Measurements from ENCODE around the gene SGK2. TPM values are rescaled to one million over a fixed set of nuclear protein-coding genes. Genes with fewer than 3 reads are reported as not detected.

The SGK2 gene
- total RNA-seq, 4 donors from 2014 or later = 0.16 to 2.2 TPM; not detected in 2

DNA sequence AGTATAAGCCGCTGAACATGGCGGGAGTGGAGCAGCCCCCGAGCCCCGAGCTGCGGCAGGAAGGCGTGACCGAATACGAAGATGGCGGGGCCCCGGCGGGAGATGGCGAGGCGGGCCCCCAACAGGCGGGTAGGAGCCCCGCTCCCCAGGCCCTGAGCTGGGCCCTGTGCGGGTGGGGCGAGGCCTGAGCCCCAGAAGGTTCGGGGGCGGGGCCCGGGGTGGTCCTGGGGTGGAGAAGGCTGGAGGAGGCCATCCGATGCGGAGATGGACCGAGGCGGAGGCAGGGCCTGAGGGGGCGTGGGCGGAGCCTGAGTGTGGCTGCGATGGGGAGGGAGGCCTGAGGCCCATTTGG is 44.2 kb upstream of the SGK2 start:
- Histone ChIP-seq H3K36me3 (peaks cover 0 to 14% of the 10 kb centered on the region in 2 donors), H3K4me1 (peaks cover 0 to 21% (median 6%) of the 10 kb centered on the region in 3 donors), H3K4me3 (peak overlapping the region; percentile 33 to 63), H3K27ac (peak overlapping the region; percentile 6 to 83 (median 75)), H3K27me3 (no peaks in the 10 kb centered on the region), H3K9me3 (peaks cover 0 to 4% (median 0%) of the 10 kb centered on the region in 3 donors)
- peak; percentile 0 for ATAC-seq
- TF ChIP-seq POLR2AphosphoS5 (IDR thresholded peaks at IDR 0.05) (no peak), EP300 (IDR thresholded peaks at IDR 0.05) (no peak), POLR2A (IDR thresholded peaks at IDR 0.05) (no peak)
- TF ChIP-seq, protein P1, sequence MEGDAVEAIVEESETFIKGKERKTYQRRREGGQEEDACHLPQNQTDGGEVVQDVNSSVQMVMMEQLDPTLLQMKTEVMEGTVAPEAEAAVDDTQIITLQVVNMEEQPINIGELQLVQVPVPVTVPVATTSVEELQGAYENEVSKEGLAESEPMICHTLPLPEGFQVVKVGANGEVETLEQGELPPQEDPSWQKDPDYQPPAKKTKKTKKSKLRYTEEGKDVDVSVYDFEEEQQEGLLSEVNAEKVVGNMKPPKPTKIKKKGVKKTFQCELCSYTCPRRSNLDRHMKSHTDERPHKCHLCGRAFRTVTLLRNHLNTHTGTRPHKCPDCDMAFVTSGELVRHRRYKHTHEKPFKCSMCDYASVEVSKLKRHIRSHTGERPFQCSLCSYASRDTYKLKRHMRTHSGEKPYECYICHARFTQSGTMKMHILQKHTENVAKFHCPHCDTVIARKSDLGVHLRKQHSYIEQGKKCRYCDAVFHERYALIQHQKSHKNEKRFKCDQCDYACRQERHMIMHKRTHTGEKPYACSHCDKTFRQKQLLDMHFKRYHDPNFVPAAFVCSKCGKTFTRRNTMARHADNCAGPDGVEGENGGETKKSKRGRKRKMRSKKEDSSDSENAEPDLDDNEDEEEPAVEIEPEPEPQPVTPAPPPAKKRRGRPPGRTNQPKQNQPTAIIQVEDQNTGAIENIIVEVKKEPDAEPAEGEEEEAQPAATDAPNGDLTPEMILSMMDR (IDR thresholded peaks at IDR 0.05) = no peak
- WGBS, 2 donors (ENCODE audit: low coverage in 1 of 2) = no CpG with 5 or more reads among the region's 27 CpGs

DNA sequence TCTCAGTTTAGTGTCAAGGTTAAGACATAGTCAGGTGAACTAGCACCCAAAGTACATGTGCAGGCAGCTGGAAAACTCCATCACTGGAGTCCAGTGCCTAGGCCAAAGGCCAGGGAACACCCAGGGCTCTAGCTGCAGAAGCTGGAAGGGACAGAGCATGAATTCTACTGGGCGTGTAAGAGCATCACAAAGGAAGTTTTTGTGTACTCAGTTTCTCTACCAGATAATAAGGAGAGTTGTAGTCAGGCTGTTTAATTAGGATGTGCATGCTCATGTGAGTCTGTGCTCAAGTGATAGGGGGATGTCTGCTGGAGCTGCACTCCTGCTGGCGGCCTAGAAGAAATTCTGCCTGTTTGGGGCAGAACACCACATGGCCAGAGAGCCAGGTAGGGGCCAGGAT is 43.2 kb upstream of the SGK2 start:
- TF ChIP-seq, protein P1 (IDR thresholded peaks at IDR 0.05) = no peak
- TF ChIP-seq POLR2AphosphoS5 (IDR thresholded peaks at IDR 0.05) (no peak), POLR2A (IDR thresholded peaks at IDR 0.05) (no peak), EP300 (IDR thresholded peaks at IDR 0.05) (no peak)
- Histone ChIP-seq H3K27ac (peak overlapping the region in 1 of 4 donors; percentile 72), H3K27me3 (no peaks in the 10 kb centered on the region), H3K9me3 (peaks cover 0 to 10% (median 0%) of the 10 kb centered on the region in 3 donors), H3K36me3 (peaks cover 0 to 14% of the 10 kb centered on the region in 2 donors), H3K4me3 (no peak overlapping the region), H3K4me1 (peaks cover 0 to 21% (median 6%) of the 10 kb centered on the region in 3 donors)
- WGBS, 2 donors (ENCODE audit: low coverage in 1 of 2) = 40 to 80% methylated on average over 1 of the region's 2 CpGs
- no peak for ATAC-seq

DNA sequence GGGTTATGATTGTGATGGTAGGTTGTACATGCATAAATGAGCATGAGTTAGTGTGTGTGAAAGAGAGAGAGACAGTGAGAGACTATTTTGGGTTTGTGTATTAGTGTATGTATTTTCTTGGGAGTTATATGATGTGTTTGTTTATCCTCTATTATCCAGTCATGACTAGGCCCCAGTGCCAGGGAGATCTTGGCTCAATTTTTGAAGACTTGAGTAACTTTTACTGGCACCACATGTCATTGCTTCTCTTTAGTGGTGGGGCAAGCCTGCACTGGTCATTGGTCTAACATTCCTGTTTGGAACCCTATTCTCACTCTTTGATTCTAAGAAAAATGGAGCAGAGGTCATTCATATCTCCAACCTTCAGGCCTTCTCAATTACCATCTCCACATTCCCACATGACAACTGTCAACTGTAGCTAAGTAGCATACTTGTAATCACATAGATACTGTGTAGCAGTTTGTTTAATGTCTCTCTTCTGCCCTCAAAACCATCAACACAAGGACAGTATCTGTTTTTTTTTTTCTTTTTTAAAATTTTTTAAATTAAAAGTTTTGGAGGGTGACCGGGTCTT is 42.5 kb upstream of the SGK2 start:
- no peak for ATAC-seq
- no peaks in the 10 kb centered on the region for H3K27me3 ChIP-seq
- H3K36me3 ChIP-seq = peaks cover 0 to 14% of the 10 kb centered on the region in 2 donors
- peaks cover 0 to 10% (median 0%) of the 10 kb centered on the region in 3 donors for H3K9me3 ChIP-seq
- H3K4me1 ChIP-seq = peaks cover 0 to 21% (median 6%) of the 10 kb centered on the region in 3 donors
- no peak overlapping the region for H3K27ac ChIP-seq
- no peak overlapping the region for H3K4me3 ChIP-seq
- TF ChIP-seq EP300 (IDR thresholded peaks at IDR 0.05) (no peak), POLR2A (IDR thresholded peaks at IDR 0.05) (no peak), POLR2AphosphoS5 (IDR thresholded peaks at IDR 0.05) (no peak)
- TF ChIP-seq, protein P1 (IDR thresholded peaks at IDR 0.05) = no peak
- WGBS, 2 donors (ENCODE audit: low coverage in 1 of 2) = 100% methylated on average over 1 of the region's 1 CpG

DNA sequence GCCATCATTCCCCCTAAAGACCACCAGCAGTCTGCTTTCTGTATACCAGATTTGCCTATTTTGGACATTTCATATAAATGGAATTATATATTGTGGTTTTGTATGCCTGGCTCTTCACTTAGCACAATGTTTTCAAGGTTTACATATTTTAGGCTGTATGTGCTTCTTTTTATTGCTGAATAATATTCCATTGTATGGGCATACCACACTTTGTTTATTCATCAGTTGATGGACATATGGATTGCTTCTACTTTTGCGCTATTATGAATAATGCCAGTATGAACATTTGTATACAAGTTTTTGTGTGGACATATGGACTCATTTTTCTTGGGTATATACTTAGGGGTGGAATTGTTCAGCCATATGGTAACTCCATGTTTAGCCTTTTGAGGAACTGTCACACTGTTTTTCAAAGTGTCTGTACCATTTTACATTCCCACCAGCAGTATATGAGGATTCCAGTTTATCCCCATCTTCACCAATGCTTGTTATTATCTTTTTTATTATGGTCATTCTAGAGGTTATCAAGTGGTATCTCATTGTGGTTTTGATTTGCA is 38.7 kb upstream of the SGK2 start:
- no peak for ATAC-seq
- Histone ChIP-seq H3K36me3 (peaks cover 0 to 14% of the 10 kb centered on the region in 2 donors), H3K27me3 (no peaks in the 10 kb centered on the region), H3K9me3 (peaks cover 0 to 10% (median 0%) of the 10 kb centered on the region in 3 donors), H3K27ac (no peak overlapping the region), H3K4me3 (no peak overlapping the region), H3K4me1 (peaks cover 0 to 9% (median 0%) of the 10 kb centered on the region in 3 donors)
- WGBS, 2 donors (ENCODE audit: low coverage in 1 of 2) = 100% methylated on average over 1 of the region's 1 CpG
- TF ChIP-seq POLR2A (IDR thresholded peaks at IDR 0.05) = no peak
- TF ChIP-seq EP300 (IDR thresholded peaks at IDR 0.05) = no peak
- TF ChIP-seq POLR2AphosphoS5 (IDR thresholded peaks at IDR 0.05) = no peak
- TF ChIP-seq, protein P1 (IDR thresholded peaks at IDR 0.05) = no peak

DNA sequence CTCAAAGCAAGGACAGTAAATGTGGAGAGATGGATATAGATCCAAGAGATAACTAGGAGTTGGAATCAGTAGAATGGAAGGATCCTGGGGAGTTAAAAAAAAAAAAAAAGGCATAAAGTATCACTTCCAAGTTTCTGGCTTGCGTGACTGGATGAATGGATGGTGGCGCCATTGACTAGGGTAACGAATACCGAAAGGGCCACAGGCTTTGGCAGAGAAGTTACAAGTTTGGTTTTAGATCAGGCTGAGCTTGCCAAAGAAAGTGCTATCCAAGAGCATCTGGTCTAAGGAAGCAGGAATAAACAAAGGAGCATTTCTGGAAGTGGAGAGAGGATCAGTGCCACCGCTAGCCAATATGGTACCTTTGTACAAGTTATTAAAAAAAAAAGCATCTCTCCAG is 33.8 kb upstream of the SGK2 start:
- TF ChIP-seq POLR2AphosphoS5 (IDR thresholded peaks at IDR 0.05) = no peak
- no peak for TF ChIP-seq EP300 (IDR thresholded peaks at IDR 0.05)
- no peak for TF ChIP-seq POLR2A (IDR thresholded peaks at IDR 0.05)
- Histone ChIP-seq H3K27ac (no peak overlapping the region), H3K4me3 (no peak overlapping the region), H3K4me1 (no peaks in the 10 kb centered on the region), H3K27me3 (no peaks in the 10 kb centered on the region), H3K9me3 (peaks cover 0 to 2% (median 0%) of the 10 kb centered on the region in 3 donors), H3K36me3 (peaks cover 0 to 16% of the 10 kb centered on the region in 2 donors)
- ATAC-seq = no peak
- WGBS, 2 donors (ENCODE audit: low coverage in 1 of 2) = 78 to 95% methylated on average over 1 to 5 of the region's 5 CpGs

Measured in gastroesophageal sphincter (tissue), 4 donors.